Erythroblast (primary cell): ENCODE data around the gene CYBRD1.

Source experiments
- GATA1 ChIP-seq: IDR thresholded peaks from 2 replicates; pipeline ENCODE4 v1.6.1; 2011; ENCODE audit warnings: low read depth, mild to moderate bottlenecking, control low read depth, low read length, moderate library complexity
- POLR2A ChIP-seq: IDR thresholded peaks from 2 replicates; pipeline ENCODE4 v1.6.1; 2011; ENCODE audit warnings: mild to moderate bottlenecking, low read length

GRCh38 chr2:171587567-171587966, 65.3 kb downstream of the CYBRD1 start:
- TF ChIP-seq POLR2A (no peak), GATA1 (no peak)
